ENCODE data around the gene FAM163A. TPM values are rescaled to one million over a fixed set of nuclear protein-coding genes. Genes with fewer than 3 reads are reported as not detected.

Gene FAM163A
- total RNA-seq, 1 donor from 2014 or later, result 1.4 TPM

- TF ChIP-seq, protein P1, sequence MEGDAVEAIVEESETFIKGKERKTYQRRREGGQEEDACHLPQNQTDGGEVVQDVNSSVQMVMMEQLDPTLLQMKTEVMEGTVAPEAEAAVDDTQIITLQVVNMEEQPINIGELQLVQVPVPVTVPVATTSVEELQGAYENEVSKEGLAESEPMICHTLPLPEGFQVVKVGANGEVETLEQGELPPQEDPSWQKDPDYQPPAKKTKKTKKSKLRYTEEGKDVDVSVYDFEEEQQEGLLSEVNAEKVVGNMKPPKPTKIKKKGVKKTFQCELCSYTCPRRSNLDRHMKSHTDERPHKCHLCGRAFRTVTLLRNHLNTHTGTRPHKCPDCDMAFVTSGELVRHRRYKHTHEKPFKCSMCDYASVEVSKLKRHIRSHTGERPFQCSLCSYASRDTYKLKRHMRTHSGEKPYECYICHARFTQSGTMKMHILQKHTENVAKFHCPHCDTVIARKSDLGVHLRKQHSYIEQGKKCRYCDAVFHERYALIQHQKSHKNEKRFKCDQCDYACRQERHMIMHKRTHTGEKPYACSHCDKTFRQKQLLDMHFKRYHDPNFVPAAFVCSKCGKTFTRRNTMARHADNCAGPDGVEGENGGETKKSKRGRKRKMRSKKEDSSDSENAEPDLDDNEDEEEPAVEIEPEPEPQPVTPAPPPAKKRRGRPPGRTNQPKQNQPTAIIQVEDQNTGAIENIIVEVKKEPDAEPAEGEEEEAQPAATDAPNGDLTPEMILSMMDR (conservative IDR thresholded peaks at IDR 0.05), result no peak
- no peak for DNase-seq (ENCODE audit: extremely low spot score, unreplicated experiment)
- no peaks in the 10 kb centered on the region for H3K9me3 Mint-ChIP-seq
These were observed 36.7 kb downstream of the FAM163A start for GRCh38 chr1:179779645-179780272.

GRCh38 chr1:179781962-179782361, 38.9 kb downstream of the FAM163A start:
- Mint-ChIP-seq H3K4me3 (no peak overlapping the region), H3K27ac (no peak overlapping the region), H3K36me3 (no peaks in the 10 kb centered on the region), H3K9me3 (no peaks in the 10 kb centered on the region), H3K27me3 (peaks cover 4% of the 10 kb centered on the region), H3K4me1 (ENCODE audit: unreplicated experiment) (peaks cover 13% of the 10 kb centered on the region)
- TF ChIP-seq, protein P1 (conservative IDR thresholded peaks at IDR 0.05), result no peak
- DNase-seq (ENCODE audit: extremely low spot score, unreplicated experiment), result no peak

More at GRCh38 chr1:179779645-179780272, 36.7 kb downstream of the FAM163A start:
- H3K4me3 Mint-ChIP-seq, result no peak overlapping the region
- H3K27me3 Mint-ChIP-seq, result peaks cover 4% of the 10 kb centered on the region
- no peaks in the 10 kb centered on the region for H3K36me3 Mint-ChIP-seq
- H3K27ac Mint-ChIP-seq, result no peak overlapping the region
- peaks cover 6% of the 10 kb centered on the region for H3K4me1 Mint-ChIP-seq (ENCODE audit: unreplicated experiment)

- peaks cover 18% of the 10 kb centered on the region for H3K4me1 Mint-ChIP-seq (ENCODE audit: unreplicated experiment)
- DNase-seq (ENCODE audit: extremely low spot score, unreplicated experiment), result no peak
- H3K36me3 Mint-ChIP-seq, result no peaks in the 10 kb centered on the region
- no peak overlapping the region for H3K4me3 Mint-ChIP-seq
- peaks cover 5% of the 10 kb centered on the region for H3K27me3 Mint-ChIP-seq
- no peaks in the 10 kb centered on the region for H3K9me3 Mint-ChIP-seq
- TF ChIP-seq, protein P1 (conservative IDR thresholded peaks at IDR 0.05), result no peak
- H3K27ac Mint-ChIP-seq, result no peak overlapping the region
These were observed 41.9 kb downstream of the FAM163A start for GRCh38 chr1:179785031-179785431.

GRCh38 chr1:179785728-179786127, 42.6 kb downstream of the FAM163A start:
- H3K4me3 Mint-ChIP-seq, result no peak overlapping the region
- peaks cover 5% of the 10 kb centered on the region for H3K27me3 Mint-ChIP-seq
- H3K36me3 Mint-ChIP-seq, result no peaks in the 10 kb centered on the region
- no peak for DNase-seq (ENCODE audit: extremely low spot score, unreplicated experiment)
- TF ChIP-seq, protein P1 (conservative IDR thresholded peaks at IDR 0.05), result no peak
- no peaks in the 10 kb centered on the region for H3K9me3 Mint-ChIP-seq
- no peak overlapping the region for H3K27ac Mint-ChIP-seq
- peaks cover 18% of the 10 kb centered on the region for H3K4me1 Mint-ChIP-seq (ENCODE audit: unreplicated experiment)

DNA sequence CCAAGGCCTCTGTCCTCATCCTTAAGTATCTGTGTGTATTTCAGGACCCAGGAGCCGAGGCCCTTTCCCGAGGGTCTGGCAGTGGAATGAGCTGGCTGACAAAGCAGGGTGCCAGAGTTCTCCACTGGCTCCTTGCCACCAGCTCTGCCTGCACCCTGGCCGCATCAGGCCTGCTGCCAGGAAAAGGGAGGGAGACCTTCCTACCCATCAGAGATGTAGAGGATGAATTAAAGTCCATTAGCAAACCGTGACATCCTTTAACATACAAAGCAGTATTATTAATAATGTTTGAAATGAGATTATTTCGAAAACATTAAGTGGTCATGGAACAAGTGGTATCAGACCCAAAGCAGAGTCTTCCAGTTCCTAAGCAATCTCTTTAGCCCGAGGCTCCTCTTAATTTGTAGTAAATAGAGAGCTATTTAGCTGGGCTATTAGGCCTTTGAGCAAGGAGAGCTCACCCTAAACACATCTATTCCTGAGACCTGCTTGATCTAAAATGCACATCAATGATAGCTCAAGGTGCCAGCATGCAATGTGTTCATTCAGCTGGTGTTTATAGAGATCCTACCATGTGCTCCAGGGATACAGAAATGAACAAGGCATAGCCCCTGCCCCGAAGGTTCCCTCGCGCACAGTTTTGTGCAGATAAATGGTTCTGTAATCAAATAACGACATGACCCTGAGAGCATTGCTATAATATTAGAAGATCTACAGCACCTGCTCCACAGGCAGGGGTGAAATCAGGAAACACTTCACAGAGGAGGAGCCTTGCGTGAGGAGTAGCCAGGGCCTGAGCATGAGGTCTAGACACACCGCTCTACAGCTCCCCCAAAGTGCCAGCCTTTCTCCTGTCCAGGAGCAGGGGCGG, 44.0 kb downstream of the FAM163A start:
- no peaks in the 10 kb centered on the region for H3K9me3 Mint-ChIP-seq
- no peak for DNase-seq (ENCODE audit: extremely low spot score, unreplicated experiment)
- peaks cover 18% of the 10 kb centered on the region for H3K4me1 Mint-ChIP-seq (ENCODE audit: unreplicated experiment)
- H3K27me3 Mint-ChIP-seq, result peaks cover 5% of the 10 kb centered on the region
- H3K4me3 Mint-ChIP-seq, result no peak overlapping the region
- TF ChIP-seq, protein P1 (conservative IDR thresholded peaks at IDR 0.05), result no peak
- H3K27ac Mint-ChIP-seq, result no peak overlapping the region
- no peaks in the 10 kb centered on the region for H3K36me3 Mint-ChIP-seq
